ENCODE measurements around the gene SH2D1B.

- TF ChIP-seq, protein P1, sequence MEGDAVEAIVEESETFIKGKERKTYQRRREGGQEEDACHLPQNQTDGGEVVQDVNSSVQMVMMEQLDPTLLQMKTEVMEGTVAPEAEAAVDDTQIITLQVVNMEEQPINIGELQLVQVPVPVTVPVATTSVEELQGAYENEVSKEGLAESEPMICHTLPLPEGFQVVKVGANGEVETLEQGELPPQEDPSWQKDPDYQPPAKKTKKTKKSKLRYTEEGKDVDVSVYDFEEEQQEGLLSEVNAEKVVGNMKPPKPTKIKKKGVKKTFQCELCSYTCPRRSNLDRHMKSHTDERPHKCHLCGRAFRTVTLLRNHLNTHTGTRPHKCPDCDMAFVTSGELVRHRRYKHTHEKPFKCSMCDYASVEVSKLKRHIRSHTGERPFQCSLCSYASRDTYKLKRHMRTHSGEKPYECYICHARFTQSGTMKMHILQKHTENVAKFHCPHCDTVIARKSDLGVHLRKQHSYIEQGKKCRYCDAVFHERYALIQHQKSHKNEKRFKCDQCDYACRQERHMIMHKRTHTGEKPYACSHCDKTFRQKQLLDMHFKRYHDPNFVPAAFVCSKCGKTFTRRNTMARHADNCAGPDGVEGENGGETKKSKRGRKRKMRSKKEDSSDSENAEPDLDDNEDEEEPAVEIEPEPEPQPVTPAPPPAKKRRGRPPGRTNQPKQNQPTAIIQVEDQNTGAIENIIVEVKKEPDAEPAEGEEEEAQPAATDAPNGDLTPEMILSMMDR (IDR thresholded peaks at IDR 0.05; ENCODE audit: insufficient read depth, low read depth, low read length) = no peak
- TF ChIP-seq EZH2 (IDR thresholded peaks at IDR 0.05; ENCODE audit: insufficient read depth, low read length) = no peak
Measured at GRCh38 chr1:162351246-162351842, 60.6 kb downstream of the SH2D1B start.

All from astrocyte (in vitro differentiated cells and primary cell).